SU-DHL-6 (cell line): ENCODE results near the gene FANCC.

Experiments
- CTCF ChIP-seq: fragments of 200-600 bp; sonication (generic); IDR thresholded peaks from one replicate; pipeline ENCODE4 v1.5.1; 2017; ENCODE audit warnings: antibody characterized with exemption, mild to moderate bottlenecking, low read length, moderate library complexity; ENCODE audit not compliant: insufficient read depth, poor library complexity, severe bottlenecking
- EZH2phosphoT487 ChIP-seq: fragments of 200-600 bp; sonication (generic), shearing (Covaris generic); conservative IDR thresholded peaks from 2 replicates; pipeline ENCODE4 v1.6.1; 2018; ENCODE audit warnings: mild to moderate bottlenecking, antibody characterized with exemption, low read length, moderate library complexity, mixed read lengths

- TF ChIP-seq CTCF (no peak), EZH2phosphoT487 (no peak)
These were observed 196.6 kb downstream of the FANCC start for GRCh38 chr9:95120781-95121370.
